Hepatic stellate cell (primary cell): ENCODE results near the gene RXRA.

Experiments used
- DNase-seq: peaks from one replicate; pipeline ENCODE4 v3.0.0; 2011; ENCODE audit warnings: low spot score

The RXRA gene

GRCh38 chr9:134419000-134419683, 92.9 kb downstream of the RXRA start:
- no peak for DNase-seq

- peak; percentile 60 for DNase-seq
Measured at GRCh38 chr9:134419684-134420076, 93.4 kb downstream of the RXRA start.

- no peak for DNase-seq
Measured at GRCh38 chr9:134420281-134420845, 94.1 kb downstream of the RXRA start.

- no peak for DNase-seq
Measured at GRCh38 chr9:134420974-134421432, 94.7 kb downstream of the RXRA start.

GRCh38 chr9:134421888-134422287, 95.6 kb downstream of the RXRA start:
- DNase-seq: no peak

GRCh38 chr9:134422301-134423090, 96.2 kb downstream of the RXRA start:
- peak; percentile 56 for DNase-seq

- no peak for DNase-seq
Measured at GRCh38 chr9:134423166-134423565, 96.9 kb downstream of the RXRA start.

- DNase-seq: no peak
Measured at GRCh38 chr9:134423749-134424148, 97.5 kb downstream of the RXRA start.

- no peak for DNase-seq
Measured at GRCh38 chr9:134424818-134425217, 98.6 kb downstream of the RXRA start.

- DNase-seq: no peak
Measured at GRCh38 chr9:134425401-134425800, 99.1 kb downstream of the RXRA start.

GRCh38 chr9:134425812-134426211, 99.6 kb downstream of the RXRA start:
- no peak for DNase-seq

- DNase-seq: no peak
Measured at GRCh38 chr9:134426436-134426835, 100.2 kb downstream of the RXRA start.

GRCh38 chr9:134427153-134427782, 101.0 kb downstream of the RXRA start:
- DNase-seq: no peak

GRCh38 chr9:134428559-134428958, 102.3 kb downstream of the RXRA start:
- DNase-seq: no peak

GRCh38 chr9:134429007-134429406, 102.8 kb downstream of the RXRA start:
- no peak for DNase-seq

- no peak for DNase-seq
Measured at GRCh38 chr9:134429481-134429880, 103.2 kb downstream of the RXRA start.

GRCh38 chr9:134431095-134431494, 104.8 kb downstream of the RXRA start:
- DNase-seq: no peak

GRCh38 chr9:134431626-134432025, 105.4 kb downstream of the RXRA start:
- no peak for DNase-seq

GRCh38 chr9:134432471-134432870, 106.2 kb downstream of the RXRA start:
- no peak for DNase-seq

- DNase-seq: peak; percentile 59
Measured at GRCh38 chr9:134433101-134433500, 106.8 kb downstream of the RXRA start.

GRCh38 chr9:134433909-134434882, 107.9 kb downstream of the RXRA start:
- DNase-seq: no peak
